HG03469 (cell line): ENCODE data around the gene ZSCAN26.
"Not testable (repeated sequence)": the region's sequence is repeated elsewhere in the genome, so short reads cannot be mapped to it uniquely, and the experiment has no call there.

ENCODE experiments used
- ATAC-seq: cut with Tn5 transposase; IDR thresholded peaks from one replicate; pipeline ENCODE4 v1.9.1; 2021; ENCODE audit warnings: mild to moderate bottlenecking, moderate library complexity, moderate number of reproducible peaks; ENCODE audit not compliant: unreplicated experiment

ZSCAN26 gene

DNA sequence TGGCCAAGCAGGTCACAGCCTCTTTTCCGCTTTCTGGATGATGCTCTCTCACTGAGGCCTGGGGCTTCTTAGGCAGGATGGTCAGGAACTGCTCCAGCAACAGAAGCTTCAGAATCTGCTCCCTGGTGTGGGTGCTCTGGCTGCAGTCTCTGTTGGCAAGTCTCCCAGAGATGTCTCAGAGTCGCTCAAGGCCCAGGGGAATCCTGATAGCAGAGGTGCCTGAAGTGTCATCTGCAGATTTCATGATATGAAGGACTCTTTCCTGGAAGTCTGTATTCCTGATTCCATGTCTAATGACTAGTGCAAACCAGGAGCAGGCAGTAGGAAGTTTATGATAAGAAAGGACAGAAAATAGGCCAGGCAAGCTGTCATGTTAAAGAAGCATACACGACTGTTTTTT, 48.7 kb downstream of the ZSCAN26 start:
- no peak for ATAC-seq

DNA sequence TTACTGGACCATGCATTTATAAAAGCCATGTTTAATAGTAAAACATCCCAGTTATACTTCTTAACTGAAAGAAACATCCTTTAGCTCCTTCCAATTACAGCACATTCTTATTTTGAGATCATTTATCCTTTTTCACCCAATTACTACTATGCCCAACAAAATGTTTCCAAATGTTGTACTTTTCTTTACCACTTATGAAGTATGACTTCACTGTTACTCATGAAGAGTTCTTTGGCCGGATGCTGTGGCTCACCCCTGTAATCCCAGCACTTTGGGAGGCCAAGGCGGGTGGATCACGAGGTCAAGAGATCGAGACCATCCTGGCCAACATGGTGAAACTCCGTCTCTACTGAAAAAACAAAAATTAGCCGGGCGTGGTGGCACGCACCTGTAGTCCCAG, 50.9 kb downstream of the ZSCAN26 start:
- not testable (repeated sequence) for ATAC-seq

DNA sequence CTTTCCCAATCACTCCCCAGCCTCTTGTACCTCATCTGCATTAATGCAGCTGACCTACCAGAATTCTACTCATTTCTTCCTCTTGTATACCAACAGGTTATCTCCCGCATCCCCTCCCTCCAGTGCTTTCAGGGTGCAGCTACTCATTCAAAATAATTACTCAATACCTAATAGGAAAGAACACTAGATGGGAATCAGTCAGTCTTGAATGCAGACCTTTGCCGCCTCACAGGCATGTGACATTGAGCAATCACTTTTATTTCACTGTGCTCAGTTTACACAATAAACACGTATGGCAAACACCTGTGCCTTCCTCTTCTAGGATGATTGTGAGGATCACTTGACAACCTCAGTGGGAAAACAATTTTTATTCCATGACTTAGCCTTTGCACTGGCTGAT, 55.7 kb downstream of the ZSCAN26 start:
- no peak for ATAC-seq

DNA sequence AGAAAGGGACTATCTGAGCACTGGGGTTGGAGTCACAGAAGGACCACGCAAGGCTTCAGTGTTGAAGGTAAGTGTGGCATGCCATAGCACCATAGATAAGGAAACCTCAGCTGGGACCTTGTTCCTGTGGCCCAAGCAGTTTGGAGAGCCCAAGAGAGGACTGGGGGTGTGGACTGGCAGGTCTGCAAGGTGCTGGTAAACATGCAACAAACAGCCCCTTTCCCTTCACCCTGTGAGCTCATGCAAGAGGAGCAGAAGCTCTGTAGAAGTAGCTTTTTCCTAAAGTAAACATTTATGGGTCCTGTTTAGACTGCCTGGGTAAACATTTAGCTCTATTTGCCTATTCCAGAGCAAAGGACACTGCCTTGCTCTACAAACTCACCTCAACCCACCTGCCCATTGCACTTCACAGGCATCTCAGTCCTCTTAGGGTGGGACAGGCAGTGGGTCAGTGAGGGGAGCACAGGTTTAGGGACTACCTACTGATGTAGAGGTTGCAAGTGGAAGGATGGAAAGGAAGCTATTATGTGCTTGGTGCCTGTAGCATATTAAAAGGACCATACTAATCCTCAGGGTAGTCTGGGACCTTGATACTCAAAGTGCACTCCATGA, 57.0 kb downstream of the ZSCAN26 start:
- no peak for ATAC-seq

DNA sequence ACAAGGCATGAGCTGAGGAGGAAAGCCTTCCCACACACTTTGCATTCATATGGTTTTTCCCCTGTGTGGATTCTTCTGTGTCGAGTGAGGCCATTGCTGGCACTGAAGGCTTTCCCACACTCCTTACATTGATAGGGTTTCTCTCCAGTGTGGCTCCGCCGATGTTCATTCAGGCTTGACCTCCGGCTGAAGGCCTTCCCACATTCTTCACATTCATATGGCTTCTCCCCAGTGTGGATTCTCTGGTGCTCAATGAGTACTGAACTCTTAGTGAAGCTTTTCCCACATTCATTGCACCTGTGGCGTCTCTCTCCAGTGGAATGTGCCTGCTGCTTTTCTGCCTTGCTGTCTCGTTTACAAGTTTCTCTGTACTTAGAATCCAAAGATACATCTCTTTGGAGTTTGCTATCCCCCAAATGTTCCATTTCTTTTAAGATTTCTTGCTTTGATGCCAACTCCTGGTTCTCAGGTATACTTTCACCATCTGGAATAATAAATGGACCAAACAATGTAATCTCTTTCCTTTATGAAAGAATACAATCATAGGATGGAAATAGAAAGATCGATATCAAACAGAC, 59.5 kb downstream of the ZSCAN26 start:
- ATAC-seq: no peak
